Fibroblast of mammary gland (primary cell): Measurements from ENCODE around the gene UTRN.

Experiments
- DNase-seq: peaks from one replicate; pipeline ENCODE4 v3.0.0-alpha.2; 2010; ENCODE audit warnings: low read depth
- H3K4me3 ChIP-seq: 2 replicates; pipeline ENCODE4 v1.5.1; 2011; ENCODE audit warnings: low read depth, mild to moderate bottlenecking, low read length, moderate library complexity; ENCODE audit not compliant: control insufficient read depth
- TF ChIP-seq, protein P1 (sequence below): conservative IDR thresholded peaks from 2 replicates; pipeline ENCODE4 v1.5.1; 2011; ENCODE audit warnings: low read depth, low read length, inconsistent platforms; ENCODE audit not compliant: control insufficient read depth, insufficient read depth

UTRN gene

DNA sequence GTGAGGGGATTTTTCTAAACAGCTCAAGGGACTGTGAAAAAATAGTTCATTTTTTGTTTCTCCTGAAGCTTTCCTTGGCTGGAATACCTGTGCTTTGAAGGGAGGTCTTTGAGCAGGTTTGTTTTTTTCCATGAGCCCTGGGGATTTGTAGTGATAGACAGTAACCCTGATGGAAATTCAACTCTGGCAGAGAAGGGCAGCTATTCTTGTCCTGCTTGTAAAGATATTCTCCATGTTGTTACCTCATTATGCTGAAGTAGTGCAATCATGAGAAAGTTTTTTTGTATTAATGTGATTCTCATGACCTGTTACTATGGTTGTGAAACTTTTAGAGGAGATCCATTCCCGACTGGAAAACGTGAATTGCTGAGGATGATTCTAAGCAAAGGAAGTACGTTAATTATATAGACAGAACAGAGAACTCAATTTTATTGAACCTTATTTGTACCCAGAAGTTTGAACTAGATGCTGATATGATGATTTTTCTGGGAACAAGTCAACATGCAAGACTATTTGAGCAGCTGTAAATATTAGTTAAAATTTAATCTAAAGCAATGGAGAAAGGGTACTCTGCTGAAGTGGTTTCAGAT is 12.5 kb downstream of the UTRN start:
- DNase-seq, result peak; percentile 84
- TF ChIP-seq, protein P1, sequence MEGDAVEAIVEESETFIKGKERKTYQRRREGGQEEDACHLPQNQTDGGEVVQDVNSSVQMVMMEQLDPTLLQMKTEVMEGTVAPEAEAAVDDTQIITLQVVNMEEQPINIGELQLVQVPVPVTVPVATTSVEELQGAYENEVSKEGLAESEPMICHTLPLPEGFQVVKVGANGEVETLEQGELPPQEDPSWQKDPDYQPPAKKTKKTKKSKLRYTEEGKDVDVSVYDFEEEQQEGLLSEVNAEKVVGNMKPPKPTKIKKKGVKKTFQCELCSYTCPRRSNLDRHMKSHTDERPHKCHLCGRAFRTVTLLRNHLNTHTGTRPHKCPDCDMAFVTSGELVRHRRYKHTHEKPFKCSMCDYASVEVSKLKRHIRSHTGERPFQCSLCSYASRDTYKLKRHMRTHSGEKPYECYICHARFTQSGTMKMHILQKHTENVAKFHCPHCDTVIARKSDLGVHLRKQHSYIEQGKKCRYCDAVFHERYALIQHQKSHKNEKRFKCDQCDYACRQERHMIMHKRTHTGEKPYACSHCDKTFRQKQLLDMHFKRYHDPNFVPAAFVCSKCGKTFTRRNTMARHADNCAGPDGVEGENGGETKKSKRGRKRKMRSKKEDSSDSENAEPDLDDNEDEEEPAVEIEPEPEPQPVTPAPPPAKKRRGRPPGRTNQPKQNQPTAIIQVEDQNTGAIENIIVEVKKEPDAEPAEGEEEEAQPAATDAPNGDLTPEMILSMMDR, result no peak
- no peak overlapping the region for H3K4me3 ChIP-seq

DNA sequence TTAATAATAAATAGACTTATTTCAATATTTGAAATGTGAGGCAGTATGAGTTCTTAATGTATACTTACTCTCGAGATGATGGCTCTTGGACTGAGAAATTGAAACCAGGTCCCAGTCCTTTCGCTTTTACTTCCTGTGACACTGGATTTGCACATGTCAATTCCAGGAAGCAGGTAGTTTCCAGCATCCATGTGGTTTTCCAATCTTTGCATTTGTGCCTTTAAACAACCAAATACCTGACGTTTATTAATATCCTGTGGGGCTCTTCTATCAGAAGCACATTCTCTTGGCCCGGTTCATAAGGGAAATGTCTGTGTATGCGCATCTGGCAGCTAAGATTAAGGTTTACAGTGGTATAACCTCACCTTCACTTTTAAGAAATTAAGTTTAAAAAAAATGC is 13.1 kb downstream of the UTRN start:
- H3K4me3 ChIP-seq, result no peak overlapping the region
- no peak for DNase-seq
- TF ChIP-seq, protein P1, result no peak

DNA sequence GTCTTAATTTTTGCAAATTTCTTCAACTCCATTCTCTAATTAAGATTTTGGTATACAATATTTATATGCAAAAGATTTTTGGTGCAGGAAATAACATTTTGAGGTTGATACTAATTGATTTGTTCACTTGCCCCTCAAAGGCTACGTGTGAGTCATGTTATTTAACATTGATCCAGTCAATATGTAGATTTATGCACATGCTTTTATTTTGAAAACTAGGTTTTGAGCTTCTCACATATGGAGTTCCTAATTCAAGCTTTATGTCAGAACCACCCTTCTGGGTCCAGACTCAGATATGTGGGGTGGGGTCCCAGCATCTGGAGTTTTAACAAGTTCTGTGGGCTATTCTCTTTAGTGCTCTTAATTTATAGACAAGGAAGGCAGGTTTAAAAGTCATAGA is 13.8 kb downstream of the UTRN start:
- no peak for DNase-seq
- H3K4me3 ChIP-seq, result no peak overlapping the region
- TF ChIP-seq, protein P1, result no peak

DNA sequence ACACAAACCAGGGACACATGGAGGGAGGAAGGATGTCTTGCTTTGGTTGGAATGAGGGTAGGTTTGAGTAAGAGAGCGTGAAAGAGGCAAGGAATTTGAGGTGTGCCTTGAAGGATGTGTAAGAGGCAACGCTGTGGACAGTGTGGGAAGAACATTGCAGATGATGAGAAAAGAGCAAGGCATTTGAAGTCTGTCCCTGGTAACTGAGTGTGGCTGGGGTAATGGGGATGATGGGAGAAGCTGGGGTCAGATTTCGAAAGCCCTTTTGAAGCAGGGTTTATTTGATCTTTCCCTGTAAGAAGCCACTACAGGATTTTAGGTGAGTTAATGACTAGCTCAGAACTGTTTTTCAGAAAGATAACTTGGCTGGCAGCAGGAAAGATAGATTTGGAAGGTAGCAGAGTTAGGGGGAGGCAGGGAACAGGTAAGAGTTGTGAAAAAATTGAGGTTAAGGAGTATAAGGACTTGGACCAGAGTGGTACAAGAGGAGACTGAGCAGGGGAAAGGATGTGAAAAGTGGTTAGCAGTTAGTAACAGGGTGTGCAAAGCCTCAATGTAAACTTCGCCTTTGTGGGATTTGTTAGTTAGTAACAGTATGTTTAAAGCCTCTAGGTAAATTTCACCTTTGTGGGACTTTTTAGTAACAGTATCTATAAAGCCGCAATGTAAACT is 17.7 kb downstream of the UTRN start:
- no peak overlapping the region for H3K4me3 ChIP-seq
- no peak for DNase-seq
- TF ChIP-seq, protein P1, result no peak

DNA sequence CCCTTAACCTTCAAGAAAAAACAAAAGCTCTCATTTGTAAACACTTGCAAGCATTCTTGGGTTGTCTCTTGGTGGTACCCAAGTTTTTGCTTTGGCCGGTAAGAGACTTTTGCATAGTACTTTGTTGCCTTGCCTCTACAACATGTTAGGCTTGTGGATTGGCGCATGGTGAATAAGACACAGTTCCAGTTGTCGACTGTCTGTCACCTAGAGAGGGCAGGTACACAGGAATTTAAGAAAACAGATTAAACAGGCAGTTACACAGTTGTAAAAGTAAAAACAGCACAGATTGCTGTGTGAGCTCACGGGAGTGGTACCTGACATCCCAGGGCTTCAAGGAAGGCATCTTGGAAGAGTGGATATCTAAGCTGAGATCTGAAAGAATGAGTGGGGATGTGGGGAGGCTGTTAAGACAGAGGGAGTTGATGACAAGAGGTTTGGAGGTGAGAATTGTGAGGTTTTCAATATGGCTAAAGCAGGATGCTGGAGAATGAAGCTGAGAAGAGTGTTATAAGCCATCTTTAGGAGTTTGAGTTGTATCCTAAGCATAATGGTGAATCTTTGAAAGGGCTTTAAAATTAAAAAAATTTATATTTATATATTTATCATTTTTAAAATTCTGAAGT is 19.2 kb downstream of the UTRN start:
- no peak for DNase-seq
- TF ChIP-seq, protein P1, result no peak
- H3K4me3 ChIP-seq, result no peak overlapping the region

DNA sequence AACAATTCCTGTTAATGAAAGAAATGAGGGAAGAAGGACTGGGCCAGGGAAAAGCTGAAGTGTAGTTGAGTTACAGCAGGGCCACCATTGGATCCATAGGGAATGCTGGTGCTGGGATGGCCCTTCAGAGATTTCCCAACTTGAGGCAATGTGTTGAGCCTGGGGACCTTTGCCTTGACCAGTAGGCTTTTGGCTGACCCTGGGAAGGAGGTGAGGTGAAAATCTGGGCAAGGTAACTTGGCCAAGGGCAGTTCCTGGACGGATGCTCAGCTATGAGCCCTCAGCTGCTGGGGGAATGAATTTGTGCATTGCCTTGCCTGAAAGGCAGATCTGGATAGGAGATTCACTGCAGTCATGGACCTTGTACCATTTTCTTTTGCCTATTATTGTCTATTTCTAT is 20.4 kb downstream of the UTRN start:
- H3K4me3 ChIP-seq, result no peak overlapping the region
- no peak for DNase-seq
- TF ChIP-seq, protein P1, result no peak

DNA sequence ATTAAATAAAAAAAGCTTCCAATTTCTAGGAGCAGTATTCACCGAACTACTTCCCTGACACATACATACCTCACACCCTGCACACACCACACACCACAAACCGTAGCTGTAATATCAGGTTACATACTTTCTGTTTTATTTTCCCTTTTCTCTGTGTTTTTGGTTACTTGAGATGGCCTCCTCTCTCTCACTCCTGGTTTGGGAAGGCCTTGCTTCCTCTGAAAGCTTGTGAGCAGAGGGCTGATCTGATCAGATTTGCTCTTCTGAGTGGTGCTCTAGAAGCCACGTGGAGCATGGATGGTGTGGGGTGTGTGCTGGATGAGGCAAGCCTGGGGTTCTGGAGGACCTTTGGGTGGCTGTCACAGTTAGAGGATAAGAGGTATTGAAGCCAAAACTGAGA is 20.9 kb downstream of the UTRN start:
- DNase-seq, result peak; percentile 60
- TF ChIP-seq, protein P1, result no peak
- no peak overlapping the region for H3K4me3 ChIP-seq
